Esophagus muscularis mucosa (tissue), 3 donors: ENCODE results near the gene ULK4.

Experiments
- POLR2AphosphoS5 ChIP-seq, 2 donors: sonication (generic); formaldehyde crosslinking; IDR thresholded peaks; one replicate each; pipeline ENCODE4 v1.6.1; 2017; ENCODE audit warnings: antibody characterized with exemption in 2 of 2
- TF ChIP-seq, protein P1 (sequence below), 3 experiments: fragments of 200-600 bp in 2 of 3; fragments of 450-650 bp in 1 of 3; sonication (generic) in 2 of 3; IDR thresholded peaks; one replicate each; pipeline ENCODE4 v1.5.1; 2017 to 2019; ENCODE audit warnings: antibody characterized with exemption in 3 of 3, mild to moderate bottlenecking in 2 of 3, moderate library complexity in 1 of 3

- TF ChIP-seq, protein P1, sequence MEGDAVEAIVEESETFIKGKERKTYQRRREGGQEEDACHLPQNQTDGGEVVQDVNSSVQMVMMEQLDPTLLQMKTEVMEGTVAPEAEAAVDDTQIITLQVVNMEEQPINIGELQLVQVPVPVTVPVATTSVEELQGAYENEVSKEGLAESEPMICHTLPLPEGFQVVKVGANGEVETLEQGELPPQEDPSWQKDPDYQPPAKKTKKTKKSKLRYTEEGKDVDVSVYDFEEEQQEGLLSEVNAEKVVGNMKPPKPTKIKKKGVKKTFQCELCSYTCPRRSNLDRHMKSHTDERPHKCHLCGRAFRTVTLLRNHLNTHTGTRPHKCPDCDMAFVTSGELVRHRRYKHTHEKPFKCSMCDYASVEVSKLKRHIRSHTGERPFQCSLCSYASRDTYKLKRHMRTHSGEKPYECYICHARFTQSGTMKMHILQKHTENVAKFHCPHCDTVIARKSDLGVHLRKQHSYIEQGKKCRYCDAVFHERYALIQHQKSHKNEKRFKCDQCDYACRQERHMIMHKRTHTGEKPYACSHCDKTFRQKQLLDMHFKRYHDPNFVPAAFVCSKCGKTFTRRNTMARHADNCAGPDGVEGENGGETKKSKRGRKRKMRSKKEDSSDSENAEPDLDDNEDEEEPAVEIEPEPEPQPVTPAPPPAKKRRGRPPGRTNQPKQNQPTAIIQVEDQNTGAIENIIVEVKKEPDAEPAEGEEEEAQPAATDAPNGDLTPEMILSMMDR (IDR thresholded peaks at IDR 0.05) = no peak
- TF ChIP-seq POLR2AphosphoS5 (IDR thresholded peaks at IDR 0.05) = no peak
These were observed 633.0 kb downstream of the ULK4 start for GRCh38 chr3:41328926-41329325.
